T-helper 9 cell (primary cell): Measurements from ENCODE around the gene BTBD8.

Experiments
- DNase-seq: peaks from one replicate; pipeline ENCODE4 v3.0.0-alpha.2; 2020

BTBD8 gene

GRCh38 chr1:92194511-92194910 is 114.4 kb downstream of the BTBD8 start:
- DNase-seq = no peak

GRCh38 chr1:92201973-92202372 is 121.8 kb downstream of the BTBD8 start:
- DNase-seq = no peak

GRCh38 chr1:92203105-92203504 is 123.0 kb downstream of the BTBD8 start:
- DNase-seq = no peak

GRCh38 chr1:92210701-92211100 is 130.6 kb downstream of the BTBD8 start:
- DNase-seq = no peak

GRCh38 chr1:92211166-92211565 is 131.0 kb downstream of the BTBD8 start:
- DNase-seq = no peak

GRCh38 chr1:92217721-92218120 is 137.6 kb downstream of the BTBD8 start, which contains the start of gene C1orf146:
Gene C1orf146 (plus strand): TSS chr1:92217915. CDS start chr1:92231421, 13,506 bp downstream.
- DNase-seq = no peak

- DNase-seq = no peak
These were observed 138.4 kb downstream of the BTBD8 start for GRCh38 chr1:92218559-92218958.

- no peak for DNase-seq
These were observed 138.9 kb downstream of the BTBD8 start for GRCh38 chr1:92219028-92219427.

- DNase-seq = no peak
These were observed 148.3 kb downstream of the BTBD8 start for GRCh38 chr1:92228401-92228800.

- no peak for DNase-seq
These were observed 150.6 kb downstream of the BTBD8 start for GRCh38 chr1:92230736-92231135.
